Caco-2 (cell line): Measurements from ENCODE around the gene INAVA. TPM values are rescaled to one million over a fixed set of nuclear protein-coding genes. Genes with fewer than 3 reads are reported as not detected.

ENCODE experiments used
- BruUV-seq: library from RNA; stranded (reverse); fragments of 400-500 nt; replicated peaks from 2 replicates; lab custom pipeline; 2021; lab: Mats Ljungman, UMichigan
- CTCF ChIA-PET: fragments of 300-600 bp; sonication (Branson Sonifier 250); formaldehyde crosslinking; loops from one replicate; lab custom pipeline; 2022; ENCODE audit warnings: antibody characterized with exemption; lab: Charles Lee
- POLR2A ChIA-PET: fragments of 300-600 bp; sonication (Branson Sonifier 250); formaldehyde crosslinking; loops from one replicate; lab custom pipeline; 2022; ENCODE audit warnings: antibody characterized with exemption; lab: Charles Lee
- DNase-seq, 2 experiments: peaks; one replicate each; pipeline versions ENCODE4 v3.0.0 to v3.0.0-alpha.2; 2020 to 2022
- H3K27me3 ChIP-seq: replicated peaks from 2 replicates; pipeline ENCODE4 v1.6.0; 2011; ENCODE audit warnings: low read length; ENCODE audit not compliant: control insufficient read depth, insufficient read depth
- H3K36me3 ChIP-seq: 2 replicates; pipeline ENCODE4 v1.5.1; 2011; ENCODE audit warnings: low read length; ENCODE audit not compliant: control insufficient read depth, insufficient read depth
- H3K4me1 ChIP-seq: fragments of 250-450 bp; sonication (Bioruptor Pico); 2 replicates; pipeline ENCODE4 v1.5.1; 2020; ENCODE audit warnings: mild to moderate bottlenecking
- H3K4me3 ChIP-seq: 2 replicates; pipeline ENCODE4 v1.5.1; 2011; ENCODE audit warnings: low read depth, mild to moderate bottlenecking, control low read depth, low read length
- H3K9me3 ChIP-seq: fragments of 250-450 bp; sonication (Bioruptor Pico); 2 replicates; pipeline ENCODE4 v1.5.1; 2020; ENCODE audit warnings: mild to moderate bottlenecking, moderate library complexity
- H3K27ac Mint-ChIP-seq: one replicate; pipeline ENCODE4 v1.8.0; 2022; ENCODE audit warnings: mixed read lengths; ENCODE audit not compliant: unreplicated experiment
- H3K27me3 Mint-ChIP-seq: one replicate; pipeline ENCODE4 v1.8.0; 2022; ENCODE audit warnings: mixed read lengths; ENCODE audit not compliant: insufficient read depth, unreplicated experiment
- H3K36me3 Mint-ChIP-seq: one replicate; pipeline ENCODE4 v1.8.0; 2022; ENCODE audit warnings: mild to moderate bottlenecking, mixed read lengths; ENCODE audit not compliant: insufficient read depth, unreplicated experiment
- H3K4me1 Mint-ChIP-seq: one replicate; pipeline ENCODE4 v1.8.0; 2022; ENCODE audit warnings: low read depth, mixed read lengths; ENCODE audit not compliant: unreplicated experiment
- H3K4me3 Mint-ChIP-seq: one replicate; pipeline ENCODE4 v1.8.0; 2022; ENCODE audit warnings: mild to moderate bottlenecking, moderate library complexity, mixed read lengths; ENCODE audit not compliant: unreplicated experiment
- H3K9me3 Mint-ChIP-seq: one replicate; pipeline ENCODE4 v1.8.0; 2022; ENCODE audit warnings: mixed read lengths; ENCODE audit not compliant: unreplicated experiment
- CTCF ChIP-seq, 2 experiments: fragments of 200-600 bp in 1 of 2; IDR thresholded peaks; 1 replicate in 1 of 2; 2 replicates in 1 of 2; pipeline versions ENCODE4 v1.5.1 to v1.8.0; 2011 to 2022; ENCODE audit warnings: antibody characterized with exemption in 1 of 2, control low read depth in 1 of 2, inconsistent platforms in 1 of 2, low read depth in 1 of 2, low read length in 1 of 2, mild to moderate bottlenecking in 1 of 2, moderate library complexity in 1 of 2; ENCODE audit not compliant: insufficient read depth in 1 of 2, severe bottlenecking in 1 of 2, unreplicated experiment in 1 of 2
- intact Hi-C: fragments of 100-400 bp; cut with micrococcal nuclease; formaldehyde crosslinking; loops from one replicate; pipeline ENCODE4 v1.10.0; 2022; ENCODE audit not compliant: unreplicated experiment
- total RNA-seq: library from RNA; stranded (reverse); gene quantifications from 2 replicates; pipeline ENCODE4 v1.2.3, GENCODE V29; 2022

INAVA gene
- total RNA-seq, 1 experiment from 2014 or later = 123 TPM

GRCh38 chr1:200875416-200875815, 19.3 kb upstream of the INAVA start:
- H3K36me3 ChIP-seq = no peaks in the 10 kb centered on the region
- BruUV-seq = no TSS peak
- no peaks in the 10 kb centered on the region for H3K36me3 Mint-ChIP-seq
- H3K4me1 Mint-ChIP-seq = no peaks in the 10 kb centered on the region
- no peaks in the 10 kb centered on the region for H3K9me3 Mint-ChIP-seq
- H3K4me1 ChIP-seq = no peaks in the 10 kb centered on the region
- no peaks in the 10 kb centered on the region for H3K27me3 Mint-ChIP-seq
- DNase-seq = no peak
- ChIA-PET POLR2A (no interaction called here), CTCF (no interaction called here)
- H3K27me3 ChIP-seq = no peaks in the 10 kb centered on the region; the same call in 1 of the 2 replicates
- intact Hi-C loops = no loop called here
- H3K4me3 Mint-ChIP-seq = no peak overlapping the region
- TF ChIP-seq CTCF (IDR thresholded peaks at IDR 0.05; ENCODE audit: insufficient read depth in 1 of 2, low read depth in 1 of 2, low read length in 1 of 2, severe bottlenecking in 1 of 2, unreplicated experiment in 1 of 2) = no peak
- no peak overlapping the region for H3K27ac Mint-ChIP-seq
- no peaks in the 10 kb centered on the region for H3K9me3 ChIP-seq
- no peak overlapping the region for H3K4me3 ChIP-seq

GRCh38 chr1:200877010-200877409, 17.7 kb upstream of the INAVA start:
- Histone ChIP-seq H3K36me3 (no peaks in the 10 kb centered on the region), H3K4me1 (no peaks in the 10 kb centered on the region), H3K4me3 (no peak overlapping the region), H3K9me3 (no peaks in the 10 kb centered on the region), H3K27me3 (no peaks in the 10 kb centered on the region; the same call in 1 of the 2 replicates)
- no peak for DNase-seq
- Mint-ChIP-seq H3K4me1 (no peaks in the 10 kb centered on the region), H3K36me3 (no peaks in the 10 kb centered on the region), H3K27me3 (no peaks in the 10 kb centered on the region), H3K4me3 (no peak overlapping the region), H3K9me3 (no peaks in the 10 kb centered on the region), H3K27ac (no peak overlapping the region)
- ChIA-PET POLR2A (interaction anchor here (1.2 kb wide), 1 partner anchor 18 kb away, joined by 4 read pairs; the partner anchor contains the start of gene INAVA), CTCF (no interaction called here)
- BruUV-seq = no TSS peak
- TF ChIP-seq CTCF (IDR thresholded peaks at IDR 0.05; ENCODE audit: insufficient read depth in 1 of 2, low read depth in 1 of 2, low read length in 1 of 2, severe bottlenecking in 1 of 2, unreplicated experiment in 1 of 2) = no peak
- intact Hi-C loops = no loop called here

DNA sequence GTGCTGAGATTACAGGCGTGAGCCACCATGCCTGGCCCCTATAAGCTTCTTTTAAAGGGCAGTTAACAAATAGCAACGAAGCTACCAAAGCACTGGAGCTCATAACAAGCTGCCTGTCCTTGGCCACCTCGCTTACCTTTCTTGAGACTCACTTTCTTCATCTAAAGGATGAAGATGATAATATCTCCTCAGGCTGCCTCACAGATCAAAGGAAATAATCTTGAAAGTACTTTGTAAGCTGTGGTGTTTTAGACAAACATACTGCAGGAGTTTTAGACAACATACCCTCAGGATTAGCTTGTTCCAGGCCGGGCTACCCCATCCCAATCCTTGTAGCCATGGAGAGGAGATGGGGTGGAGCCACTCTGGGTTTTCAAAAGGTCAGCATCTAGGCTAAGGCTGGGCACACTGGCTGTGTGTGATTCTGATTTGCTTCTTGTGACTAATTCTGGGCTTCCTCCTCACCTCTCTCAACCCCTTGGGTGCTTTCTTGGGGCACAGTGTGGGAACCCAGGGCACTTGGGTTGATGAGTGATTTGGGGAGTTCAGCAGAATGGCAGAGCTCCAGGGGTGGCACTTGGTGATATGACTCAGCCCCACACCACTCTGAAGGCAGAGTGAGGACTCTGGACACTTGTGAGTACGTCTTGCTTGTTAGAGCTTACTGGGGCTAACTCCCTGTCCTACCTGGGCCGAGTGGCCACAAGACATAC, 16.7 kb upstream of the INAVA start:
- no peaks in the 10 kb centered on the region for H3K9me3 ChIP-seq
- no peaks in the 10 kb centered on the region for H3K9me3 Mint-ChIP-seq
- no peaks in the 10 kb centered on the region for H3K4me1 ChIP-seq
- H3K27me3 ChIP-seq = no peaks in the 10 kb centered on the region; the same call in 1 of the 2 replicates
- no TSS peak for BruUV-seq
- H3K4me3 ChIP-seq = no peak overlapping the region
- no peak for TF ChIP-seq CTCF (IDR thresholded peaks at IDR 0.05; ENCODE audit: insufficient read depth in 1 of 2, low read depth in 1 of 2, low read length in 1 of 2, severe bottlenecking in 1 of 2, unreplicated experiment in 1 of 2)
- intact Hi-C loops = no loop called here
- no peak overlapping the region for H3K4me3 Mint-ChIP-seq
- POLR2A ChIA-PET = no interaction called here
- H3K36me3 ChIP-seq = no peaks in the 10 kb centered on the region
- H3K27ac Mint-ChIP-seq = no peak overlapping the region
- H3K36me3 Mint-ChIP-seq = no peaks in the 10 kb centered on the region
- no peak for DNase-seq
- no peaks in the 10 kb centered on the region for H3K27me3 Mint-ChIP-seq
- H3K4me1 Mint-ChIP-seq = no peaks in the 10 kb centered on the region
- CTCF ChIA-PET = no interaction called here
